Osteoblast (primary cell): ENCODE results near the gene TRPM1. TPM values are rescaled to one million over a fixed set of nuclear protein-coding genes. Genes with fewer than 3 reads are reported as not detected.

Experiments
- DNase-seq: peaks from one replicate; pipeline ENCODE4 v3.0.0; 2011; ENCODE audit warnings: low spot score, mixed read lengths; ENCODE audit not compliant: insufficient read length; ENCODE audit errors: missing footprints
- H2AFZ ChIP-seq: 2 replicates; pipeline ENCODE4 v1.6.0; 2011; ENCODE audit warnings: mild to moderate bottlenecking, low read length
- H3K27ac ChIP-seq: 2 replicates; pipeline ENCODE4 v1.5.1; 2011; ENCODE audit warnings: mild to moderate bottlenecking, low read depth, low read length, moderate library complexity
- H3K27me3 ChIP-seq: 2 replicates; pipeline ENCODE4 v1.6.0; 2012; ENCODE audit warnings: mild to moderate bottlenecking, control low read depth, inconsistent platforms, low read length, moderate library complexity; ENCODE audit not compliant: insufficient read depth
- H3K36me3 ChIP-seq: 2 replicates; pipeline ENCODE4 v1.5.1; 2011; ENCODE audit warnings: mild to moderate bottlenecking, low read length, control low read depth, moderate library complexity; ENCODE audit not compliant: insufficient read depth
- H3K4me1 ChIP-seq: 2 replicates; pipeline ENCODE4 v1.5.1; 2011; ENCODE audit warnings: mild to moderate bottlenecking, low read length, control low read depth, moderate library complexity; ENCODE audit not compliant: insufficient read depth
- H3K4me2 ChIP-seq: 2 replicates; pipeline ENCODE4 v1.6.0; 2011; ENCODE audit warnings: mild to moderate bottlenecking, low read length; ENCODE audit not compliant: insufficient read depth
- H3K4me3 ChIP-seq: fragments of 200-600 bp; sonication (generic); 3 replicates; pipeline ENCODE4 v1.5.1; 2012; ENCODE audit warnings: mild to moderate bottlenecking, low read length, inconsistent platforms; ENCODE audit not compliant: insufficient read depth
- H3K79me2 ChIP-seq: 2 replicates; pipeline ENCODE4 v1.6.0; 2012; ENCODE audit warnings: mild to moderate bottlenecking, low read length, control low read depth, inconsistent platforms; ENCODE audit not compliant: insufficient read depth
- H3K9me3 ChIP-seq: 2 replicates; pipeline ENCODE4 v1.5.1; 2011; ENCODE audit warnings: low read depth, low read length, control low read depth
- H4K20me1 ChIP-seq: 2 replicates; pipeline ENCODE4 v1.6.0; 2012; ENCODE audit warnings: mild to moderate bottlenecking, low read length, control low read depth; ENCODE audit not compliant: insufficient read depth
- CTCF ChIP-seq: IDR thresholded peaks from 2 replicates; pipeline ENCODE4 v1.5.1; 2011; ENCODE audit warnings: mild to moderate bottlenecking, low read depth, low read length, moderate library complexity; ENCODE audit errors: extremely low read depth
- total RNA-seq: library from RNA; depleted of rRNA; stranded (reverse); fragments of >200 nt; gene quantifications from 2 replicates; pipeline ENCODE4 v1.2.3, GENCODE V29; 2012

The TRPM1 gene
- total RNA-seq, 1 donor: under 0.01 TPM

- DNase-seq: peak; percentile 91
- H3K27ac ChIP-seq: no peak overlapping the region
- no peak for TF ChIP-seq CTCF
Observed at GRCh38 chr15:31082771-31083369, 18.7 kb downstream of the TRPM1 start.

GRCh38 chr15:31081588-31082250 is 19.8 kb downstream of the TRPM1 start:
- H2AFZ ChIP-seq: no peak overlapping the region
- H3K4me3 ChIP-seq: no peak overlapping the region
- no peak overlapping the region for H3K4me2 ChIP-seq
- no peaks in the 10 kb centered on the region for H3K9me3 ChIP-seq
- no peak for DNase-seq
- no peak for TF ChIP-seq CTCF
- no peaks in the 10 kb centered on the region for H3K79me2 ChIP-seq
- no peaks in the 10 kb centered on the region for H3K36me3 ChIP-seq
- H3K27ac ChIP-seq: no peak overlapping the region
- H3K4me1 ChIP-seq: peaks cover 5% of the 10 kb centered on the region
- H3K27me3 ChIP-seq: peaks cover 30% of the 10 kb centered on the region
- no peaks in the 10 kb centered on the region for H4K20me1 ChIP-seq

More at GRCh38 chr15:31082771-31083369, 18.7 kb downstream of the TRPM1 start:
- Histone ChIP-seq H3K4me1 (peaks cover 5% of the 10 kb centered on the region), H4K20me1 (no peaks in the 10 kb centered on the region), H3K36me3 (no peaks in the 10 kb centered on the region), H2AFZ (no peak overlapping the region), H3K4me3 (no peak overlapping the region), H3K27me3 (peaks cover 24% of the 10 kb centered on the region), H3K4me2 (no peak overlapping the region), H3K9me3 (no peaks in the 10 kb centered on the region), H3K79me2 (no peaks in the 10 kb centered on the region)

- Histone ChIP-seq H4K20me1 (no peaks in the 10 kb centered on the region), H3K27me3 (peaks cover 30% of the 10 kb centered on the region), H3K4me1 (peaks cover 5% of the 10 kb centered on the region), H3K9me3 (no peaks in the 10 kb centered on the region), H3K79me2 (no peaks in the 10 kb centered on the region), H2AFZ (no peak overlapping the region), H3K4me3 (no peak overlapping the region), H3K27ac (no peak overlapping the region), H3K4me2 (no peak overlapping the region), H3K36me3 (no peaks in the 10 kb centered on the region)
- no peak for TF ChIP-seq CTCF
- no peak for DNase-seq
Observed at GRCh38 chr15:31081056-31081455, 20.5 kb downstream of the TRPM1 start.

- Histone ChIP-seq H3K4me2 (no peak overlapping the region), H3K27me3 (peaks cover 30% of the 10 kb centered on the region), H2AFZ (no peak overlapping the region), H3K4me1 (peaks cover 5% of the 10 kb centered on the region), H3K4me3 (no peak overlapping the region), H3K9me3 (no peaks in the 10 kb centered on the region), H3K27ac (no peak overlapping the region), H4K20me1 (no peaks in the 10 kb centered on the region), H3K79me2 (no peaks in the 10 kb centered on the region), H3K36me3 (no peaks in the 10 kb centered on the region)
- peak; percentile 88 for DNase-seq
- TF ChIP-seq CTCF: no peak
Observed at GRCh38 chr15:31080591-31081014, 20.9 kb downstream of the TRPM1 start.
